GM18868 (cell line): Measurements from ENCODE around the gene MYMK.

Experiments used
- ATAC-seq: cut with Tn5 transposase; IDR thresholded peaks from one replicate; pipeline ENCODE4 v1.9.1; 2021; ENCODE audit warnings: mild to moderate bottlenecking, moderate library complexity; ENCODE audit not compliant: unreplicated experiment

The MYMK gene

DNA sequence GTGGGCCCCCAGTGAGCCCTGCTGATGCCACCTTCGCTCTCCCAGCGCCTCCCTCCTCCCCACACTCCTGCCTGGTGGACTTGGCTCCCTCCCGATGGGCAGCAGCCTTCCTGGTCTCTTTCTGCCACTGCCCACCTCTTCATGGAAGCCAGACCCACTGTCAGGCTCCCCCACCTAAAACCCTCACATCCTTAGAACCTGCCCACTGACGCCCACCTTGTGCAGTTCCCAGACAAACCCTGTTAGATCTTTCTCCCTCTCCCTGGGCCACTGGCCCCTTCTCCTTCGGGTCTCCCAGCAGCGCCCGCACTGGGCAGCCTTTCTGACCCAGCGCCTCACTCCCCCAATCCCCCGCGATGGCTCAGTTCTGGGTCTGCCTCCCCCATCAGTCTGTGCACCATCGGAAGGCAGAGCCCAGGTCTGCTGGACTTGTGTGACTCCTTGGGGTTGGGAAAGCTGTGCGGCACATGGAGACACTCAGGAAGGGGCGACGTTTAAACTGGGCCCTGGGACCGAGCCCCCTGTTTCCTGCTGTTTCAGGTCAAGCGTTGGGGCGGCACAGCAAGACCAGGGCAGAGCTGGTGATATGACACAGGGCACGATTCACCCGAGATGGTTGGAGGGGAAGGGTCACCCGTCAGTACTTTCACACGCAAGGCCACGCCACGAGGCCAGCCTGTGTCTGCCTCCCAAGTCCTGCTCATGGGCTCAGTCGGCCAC lies 17.4 kb downstream of the MYMK start:
- ATAC-seq = no peak

DNA sequence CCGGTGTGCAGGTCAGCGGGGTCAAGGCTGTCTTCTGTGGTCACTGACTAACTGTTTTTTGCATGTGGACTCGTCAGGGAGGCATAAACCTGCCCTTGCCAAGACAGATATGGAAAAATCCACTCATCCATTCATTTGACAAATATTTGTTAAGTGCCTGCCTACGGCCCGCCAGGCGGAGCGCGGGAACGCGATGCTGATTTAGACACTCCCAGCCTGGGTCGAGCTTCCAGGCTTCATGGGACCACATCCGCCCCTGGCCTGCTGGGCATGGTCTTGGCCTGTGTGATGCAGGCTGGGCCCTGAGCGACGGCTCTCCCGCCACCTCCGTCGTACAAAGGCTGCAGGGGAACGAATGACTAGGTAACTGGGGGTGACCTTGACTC lies 18.1 kb downstream of the MYMK start:
- ATAC-seq = no peak

GRCh38 chr9:133505901-133506652 lies 18.7 kb downstream of the MYMK start:
- no peak for ATAC-seq

DNA sequence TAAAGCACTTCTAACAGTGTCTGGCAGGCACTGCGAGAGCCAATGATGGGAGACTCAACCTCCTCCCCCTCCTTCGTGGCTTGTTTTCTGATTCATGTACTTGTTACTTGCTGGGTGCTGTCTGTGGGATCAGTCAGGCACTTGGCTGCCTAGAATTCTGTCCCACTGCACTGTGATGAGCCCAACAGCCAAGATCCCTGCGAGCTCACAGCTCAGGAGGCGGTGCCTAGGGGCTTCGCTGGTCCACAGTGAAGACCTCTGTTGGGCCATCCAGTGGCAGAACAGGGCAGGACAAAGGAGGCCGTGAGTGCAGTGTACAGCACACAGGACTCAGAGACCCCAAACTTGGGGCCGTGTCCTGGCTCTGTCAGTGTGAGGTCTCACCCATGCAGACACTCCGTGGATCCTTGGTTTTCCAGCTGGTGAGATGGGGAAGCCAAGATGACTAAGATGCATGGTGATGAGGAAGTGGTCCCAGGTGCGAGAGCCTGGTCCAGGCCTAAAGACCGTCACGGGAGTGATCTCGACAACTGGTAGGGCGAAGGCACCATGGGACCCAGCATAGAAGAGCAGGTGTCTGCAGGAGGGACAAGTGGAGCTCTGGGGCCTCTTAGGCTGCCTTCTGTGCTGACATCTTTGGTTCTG lies 19.5 kb downstream of the MYMK start:
- ATAC-seq = no peak

DNA sequence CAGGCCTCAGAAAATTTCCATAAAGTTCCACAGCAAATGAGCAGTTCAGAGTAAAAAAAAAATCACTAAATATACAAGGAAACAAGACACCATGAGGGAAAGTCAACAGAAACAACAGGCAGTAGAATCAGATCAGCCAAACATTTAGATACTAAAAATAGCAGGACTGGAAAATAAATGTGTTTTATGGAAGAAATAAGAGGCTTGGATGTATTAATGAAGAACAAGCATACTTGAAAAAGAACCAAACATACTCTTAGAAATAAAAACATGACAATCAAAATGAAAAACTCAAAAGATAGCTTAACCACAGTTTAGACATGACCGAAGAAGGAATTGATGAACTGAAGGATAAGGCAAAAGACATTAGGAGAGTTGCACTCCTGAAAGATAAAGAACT lies 22.6 kb downstream of the MYMK start:
- ATAC-seq = no peak

DNA sequence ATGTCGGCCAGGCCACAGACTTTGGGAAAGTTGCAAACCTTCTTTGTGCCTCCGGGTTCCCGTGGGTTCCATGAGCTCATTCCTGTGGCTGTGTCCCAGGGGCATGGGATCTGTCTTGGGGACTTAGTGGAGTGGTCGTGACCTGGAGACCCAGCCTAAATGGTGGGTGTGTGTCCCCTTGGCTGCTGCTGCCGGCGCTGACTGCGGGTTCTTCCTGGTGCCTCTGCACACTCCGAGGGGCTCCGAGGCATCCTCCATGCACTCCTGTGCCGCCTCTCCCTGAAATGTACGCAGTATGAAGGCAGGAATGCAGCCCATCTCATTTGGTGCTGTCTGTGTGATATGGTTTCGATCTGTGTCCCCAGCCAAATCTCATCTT lies 24.9 kb downstream of the MYMK start:
- ATAC-seq = no peak

DNA sequence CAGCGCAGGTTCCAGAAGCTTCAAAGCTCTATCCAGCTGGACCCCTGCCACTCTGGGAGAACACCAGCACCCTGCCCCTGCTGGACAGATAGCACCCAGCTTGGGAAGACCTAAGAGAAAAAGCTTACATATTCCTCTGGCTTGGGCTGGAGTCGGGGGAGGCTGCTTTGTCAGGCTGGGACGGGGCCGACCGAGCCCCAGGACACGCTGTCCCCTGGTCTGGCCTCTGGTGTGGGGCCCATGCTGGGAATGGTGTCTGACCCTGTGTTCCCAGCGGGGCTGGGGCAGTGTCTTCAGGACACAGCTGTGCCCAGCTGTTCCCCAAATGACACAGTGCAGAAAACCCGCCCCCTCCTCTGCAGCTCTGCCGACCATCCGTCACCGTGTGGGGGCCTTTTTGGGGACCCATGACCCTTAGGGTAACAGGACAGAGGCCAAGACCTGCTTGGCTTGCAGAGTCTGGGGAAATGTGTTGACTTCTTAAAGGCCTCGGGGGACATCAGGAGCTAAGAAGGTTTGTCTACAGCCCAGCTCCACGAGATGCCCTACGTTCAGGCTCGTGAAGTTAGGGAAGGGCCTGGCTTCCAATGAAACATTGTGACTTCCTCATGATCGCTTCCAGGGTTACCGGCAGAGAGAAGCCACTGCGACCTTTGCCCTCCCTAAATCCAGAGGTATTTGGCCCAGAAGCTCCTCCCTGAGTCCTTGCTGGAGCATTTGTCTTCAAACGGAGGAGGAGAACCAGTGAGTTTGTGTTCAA lies 25.4 kb downstream of the MYMK start:
- no peak for ATAC-seq

DNA sequence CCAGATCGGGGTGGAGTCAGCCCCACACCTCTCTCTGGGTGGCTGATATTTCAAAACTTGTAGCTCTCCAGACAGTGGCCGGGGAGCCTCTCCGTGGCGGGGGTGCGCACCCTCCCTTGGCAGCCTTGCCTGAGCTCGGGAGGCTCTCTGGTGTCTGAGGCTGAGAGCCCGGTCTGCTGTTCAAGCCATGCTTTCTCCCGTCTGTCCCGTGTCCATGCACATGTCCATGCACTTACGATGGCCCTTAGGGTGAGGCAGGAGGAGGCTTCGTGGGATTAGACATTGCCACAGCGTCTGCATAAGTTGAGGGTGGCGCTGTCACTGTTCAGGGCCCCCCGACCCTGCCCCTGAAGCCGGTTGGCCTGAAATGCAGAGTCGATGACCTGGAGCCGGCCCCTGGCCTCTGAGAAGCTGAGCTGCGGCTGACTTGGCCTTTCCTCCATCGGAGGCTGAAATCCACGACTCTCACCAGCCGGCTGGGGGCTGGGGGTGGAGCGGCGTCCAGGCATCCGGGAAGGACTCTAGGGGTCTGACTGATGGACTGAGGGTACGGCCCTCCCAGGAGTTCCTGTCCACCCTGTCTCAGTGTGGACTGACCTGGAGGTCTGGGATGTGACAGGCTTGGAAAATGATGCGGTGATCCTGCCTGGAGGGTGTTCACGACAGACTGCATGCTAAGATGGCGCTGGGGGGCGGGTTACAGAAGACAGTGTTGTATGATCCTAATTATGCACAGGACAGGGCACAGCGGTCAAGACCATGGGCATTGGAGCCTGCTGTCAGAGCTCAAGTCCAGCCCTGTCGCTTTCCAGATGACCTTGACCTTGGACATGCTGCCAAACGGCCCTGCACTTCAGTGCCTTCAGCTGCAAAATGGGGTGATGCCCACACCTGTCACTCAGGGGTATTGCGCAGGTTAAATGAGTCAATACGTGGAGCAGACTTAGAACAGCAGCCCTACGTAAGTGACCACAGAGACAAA lies 27.6 kb downstream of the MYMK start:
- ATAC-seq = no peak

GRCh38 chr9:133495327-133496293 lies 29.1 kb downstream of the MYMK start:
- ATAC-seq = no peak

DNA sequence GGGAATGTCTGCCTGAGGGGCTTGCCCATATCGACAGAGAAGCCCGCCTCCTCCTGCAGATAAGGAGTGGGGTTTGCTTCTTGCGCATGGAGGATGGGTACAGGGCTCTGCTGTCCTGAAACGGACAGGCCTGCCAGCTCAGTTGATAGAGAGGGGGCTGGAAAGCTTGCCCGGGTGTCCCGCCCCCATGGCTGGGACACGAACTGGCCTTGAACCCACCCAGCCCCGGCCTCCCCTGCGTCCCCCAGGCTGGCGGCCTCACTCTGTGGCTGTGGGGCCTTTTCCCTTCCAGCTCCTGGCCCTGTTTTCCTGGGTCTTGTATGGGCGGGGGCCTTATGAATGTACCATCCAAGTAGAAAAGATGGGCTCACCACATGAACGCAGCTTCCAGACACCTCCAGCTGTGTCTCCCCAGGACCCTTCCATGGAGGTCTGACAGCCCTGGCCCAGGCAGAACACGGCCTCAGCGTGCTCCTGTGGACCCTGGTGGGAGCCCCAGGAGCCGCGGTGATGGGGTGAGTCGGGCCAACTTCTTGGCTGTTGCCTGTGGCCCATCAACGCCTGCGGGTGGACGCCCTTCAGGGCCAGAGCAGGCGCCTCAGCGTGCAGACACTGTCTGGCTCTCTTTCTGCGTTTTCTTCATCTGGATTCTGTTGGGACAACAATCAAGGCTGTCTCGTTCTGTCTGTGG lies 30.0 kb downstream of the MYMK start:
- ATAC-seq = no peak

GRCh38 chr9:133493845-133494540 lies 30.8 kb downstream of the MYMK start:
- no peak for ATAC-seq

GRCh38 chr9:133493428-133493827 lies 31.3 kb downstream of the MYMK start:
- ATAC-seq = no peak

DNA sequence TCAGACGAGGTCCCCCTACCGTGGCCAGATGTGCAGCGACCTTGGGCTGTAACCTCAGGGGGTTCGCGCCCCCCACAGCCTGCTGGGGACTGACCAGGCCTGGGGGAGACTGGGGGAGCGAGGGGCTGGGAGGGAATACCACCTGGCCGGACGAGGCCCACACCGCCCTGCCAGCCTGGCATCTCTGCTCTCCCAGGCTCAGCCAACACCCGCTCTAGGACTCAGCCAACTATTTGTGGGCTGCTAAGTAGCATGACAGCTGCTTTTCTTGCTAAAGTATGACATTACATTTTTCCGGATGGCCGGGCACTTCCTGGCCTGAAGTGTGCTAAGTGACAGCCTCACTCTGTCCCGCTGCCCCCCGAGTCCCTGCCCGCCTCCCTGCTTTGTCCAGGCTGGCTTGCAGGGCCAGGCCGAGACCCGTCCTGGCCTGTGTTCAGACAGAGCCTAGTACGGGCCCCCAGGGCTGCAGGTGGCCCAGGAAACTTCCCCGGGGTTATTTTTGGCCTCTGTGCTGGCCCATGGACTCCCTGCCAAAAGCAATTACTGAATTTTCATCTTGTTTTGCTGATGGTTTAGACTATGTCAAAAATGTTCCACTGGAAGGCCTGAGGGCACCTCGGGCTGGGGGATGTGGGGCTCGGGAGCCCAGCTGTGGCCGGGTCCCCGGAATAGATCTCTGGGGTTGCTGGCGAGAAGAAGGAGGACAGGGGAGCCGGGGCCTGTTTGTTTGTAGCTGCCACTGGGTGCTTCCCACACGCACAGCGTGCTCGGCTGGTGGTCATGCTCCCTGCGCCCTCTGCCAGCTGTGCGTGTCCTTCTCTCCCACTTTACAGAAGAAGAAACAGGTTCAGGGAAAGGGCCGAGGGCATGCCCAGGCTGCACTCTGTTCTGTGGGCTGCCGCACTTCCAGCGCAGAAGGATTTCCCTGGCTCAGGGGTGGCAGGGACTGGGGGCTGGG lies 32.4 kb downstream of the MYMK start:
- ATAC-seq = no peak

- ATAC-seq = no peak
Measured at GRCh38 chr9:133491656-133491925, 33.2 kb downstream of the MYMK start.

DNA sequence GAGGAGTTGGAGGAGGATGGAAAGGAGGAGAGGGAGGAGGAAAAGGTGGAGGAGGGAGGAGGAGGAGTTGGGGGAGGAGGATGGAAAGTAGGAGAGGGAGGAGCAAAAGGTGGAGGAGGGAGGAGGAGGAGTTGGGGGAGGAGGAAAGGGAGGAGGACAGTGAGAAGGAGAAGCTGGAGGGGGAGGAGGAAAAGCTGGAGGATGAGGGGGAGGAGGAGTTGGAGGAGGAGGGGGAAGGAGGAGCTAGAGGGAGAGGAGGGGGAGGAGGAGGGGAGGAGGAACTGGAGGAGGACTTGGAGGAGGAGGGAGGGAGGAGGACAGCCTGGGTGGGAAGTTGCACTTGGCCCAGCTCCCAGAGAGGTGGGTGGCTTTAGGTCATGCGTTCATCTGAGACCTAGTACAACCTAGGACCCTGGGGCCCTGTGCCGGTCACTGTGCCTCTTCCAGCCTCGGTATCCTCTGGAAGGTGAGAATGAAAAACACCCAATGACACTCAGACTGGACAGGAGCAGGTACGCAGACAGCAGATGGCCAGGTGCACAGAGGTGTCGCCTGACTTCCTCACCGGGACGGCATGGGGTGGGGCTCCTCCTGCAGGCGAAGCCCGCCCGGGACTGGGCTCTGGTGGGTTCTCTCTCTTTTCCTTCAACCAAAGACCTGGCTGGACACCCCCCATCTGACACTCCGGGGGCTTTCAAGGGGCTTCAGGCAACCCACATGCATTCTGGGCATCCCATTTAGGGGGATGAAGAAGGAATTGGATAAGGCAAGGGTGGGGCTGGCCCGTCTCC lies 33.7 kb downstream of the MYMK start:
- no peak for ATAC-seq

DNA sequence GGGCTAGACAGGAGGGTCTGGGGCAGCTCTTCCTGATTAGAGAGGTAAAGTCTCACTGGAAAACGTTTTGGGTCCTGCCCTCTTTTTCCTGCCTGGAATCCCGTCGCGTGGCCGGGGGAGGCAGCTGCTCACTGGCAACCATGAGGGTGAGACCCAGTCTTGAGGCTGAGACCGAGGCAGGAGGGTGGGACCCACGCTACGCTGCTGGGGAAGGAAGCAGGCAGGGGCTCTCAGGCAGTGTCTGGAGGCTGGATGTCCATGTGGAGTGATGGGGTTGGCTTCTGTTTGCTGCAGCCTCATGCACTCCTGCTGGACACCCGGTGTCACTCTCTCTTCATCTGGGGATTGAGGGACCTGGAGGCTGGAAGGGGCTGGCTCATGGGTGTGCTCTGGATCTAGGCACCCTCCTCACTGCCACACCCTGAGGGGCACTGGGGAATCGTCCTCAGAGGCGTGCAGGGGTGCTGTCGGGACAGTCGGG lies 34.5 kb downstream of the MYMK start:
- ATAC-seq = no peak
